ENCODE results near the gene STMN1.

Gene STMN1

GRCh38 chr1:25891606-25892005 lies 14.6 kb downstream of the STMN1 start:
- H3K36me3 ChIP-seq (ENCODE audit: insufficient read depth, insufficient read length, low read length): peaks cover 2% of the 10 kb centered on the region
- peak overlapping the region; percentile 52 for H3K9ac ChIP-seq (ENCODE audit: insufficient read length, low read depth)
- H3K9me3 ChIP-seq (ENCODE audit: insufficient read depth, low read length): no peaks in the 10 kb centered on the region
- H3K4me3 ChIP-seq (ENCODE audit: insufficient read length, low read depth): no peak overlapping the region
- H3K27me3 ChIP-seq (ENCODE audit: insufficient read depth, insufficient read length): no peaks in the 10 kb centered on the region
- peaks cover 13% of the 10 kb centered on the region for H3K4me1 ChIP-seq (ENCODE audit: insufficient read depth, insufficient read length)
- TF ChIP-seq YY1 (IDR thresholded peaks at IDR 0.05; ENCODE audit: insufficient read depth, insufficient read length) (no peak), ZNF274 (IDR thresholded peaks at IDR 0.05; ENCODE audit: low read depth, low read length) (no peak), SUZ12 (IDR thresholded peaks at IDR 0.05; ENCODE audit: extremely low read depth, insufficient read depth, insufficient read length) (no peak)
- no peak for DNase-seq (ENCODE audit: low read depth, low spot score)

DNA sequence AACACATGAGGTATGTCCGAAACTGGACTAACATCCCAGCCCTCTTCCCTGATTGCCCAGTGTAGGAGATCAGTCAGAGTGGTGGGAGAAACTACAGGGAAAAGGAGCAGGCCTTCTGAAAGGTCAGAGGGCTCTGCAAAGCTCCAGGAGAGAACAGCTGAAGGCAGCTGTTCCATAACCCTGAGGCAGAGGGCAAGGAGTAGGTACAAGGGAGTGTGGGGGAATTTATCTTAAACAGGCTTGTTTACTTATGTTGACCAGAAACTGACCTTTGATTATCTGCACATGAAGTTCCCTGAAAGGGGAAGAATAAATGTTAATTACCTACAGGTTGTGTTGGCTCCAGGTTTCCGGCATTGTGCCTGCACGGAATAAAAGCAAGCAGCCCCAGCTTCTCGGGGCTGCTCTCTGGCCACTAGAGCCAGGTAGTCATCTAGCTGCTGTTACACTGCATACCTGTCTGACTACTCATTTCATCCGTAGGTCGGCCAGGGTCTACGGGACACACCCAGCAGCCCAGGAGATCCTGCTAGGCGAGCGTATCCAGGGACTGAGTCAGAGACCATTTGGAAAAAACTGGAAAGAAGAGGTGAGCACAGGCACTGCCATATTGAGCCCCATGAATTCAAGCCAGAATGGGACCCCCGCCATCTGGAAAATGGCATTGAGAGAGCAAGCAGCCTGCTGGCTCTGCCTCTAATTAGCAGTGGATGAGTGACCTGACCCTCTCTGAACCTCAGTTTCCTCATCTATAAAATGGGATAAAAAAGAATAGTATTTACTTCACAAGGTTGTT lies 15.8 kb downstream of the STMN1 start:
- DNase-seq (ENCODE audit: low read depth, low spot score): no peak
- TF ChIP-seq ZNF274 (IDR thresholded peaks at IDR 0.05; ENCODE audit: low read depth, low read length): no peak
- Histone ChIP-seq H3K4me1 (ENCODE audit: insufficient read depth, insufficient read length) (peaks cover 13% of the 10 kb centered on the region), H3K36me3 (ENCODE audit: insufficient read depth, insufficient read length, low read length) (no peaks in the 10 kb centered on the region), H3K9ac (ENCODE audit: insufficient read length, low read depth) (no peak overlapping the region), H3K9me3 (ENCODE audit: insufficient read depth, low read length) (no peaks in the 10 kb centered on the region), H3K27me3 (ENCODE audit: insufficient read depth, insufficient read length) (no peaks in the 10 kb centered on the region), H3K4me3 (ENCODE audit: insufficient read length, low read depth) (no peak overlapping the region)

GRCh38 chr1:25889470-25889869 lies 16.7 kb downstream of the STMN1 start:
- H3K4me1 ChIP-seq (ENCODE audit: insufficient read depth, insufficient read length): peaks cover 13% of the 10 kb centered on the region
- H3K4me3 ChIP-seq (ENCODE audit: insufficient read length, low read depth): no peak overlapping the region
- no peak for DNase-seq (ENCODE audit: low read depth, low spot score)
- H3K9me3 ChIP-seq (ENCODE audit: insufficient read depth, low read length): no peaks in the 10 kb centered on the region
- no peak for TF ChIP-seq YY1 (IDR thresholded peaks at IDR 0.05; ENCODE audit: insufficient read depth, insufficient read length)
- no peak for TF ChIP-seq ZNF274 (IDR thresholded peaks at IDR 0.05; ENCODE audit: low read depth, low read length)
- no peak for TF ChIP-seq SUZ12 (IDR thresholded peaks at IDR 0.05; ENCODE audit: extremely low read depth, insufficient read depth, insufficient read length)
- no peaks in the 10 kb centered on the region for H3K36me3 ChIP-seq (ENCODE audit: insufficient read depth, insufficient read length, low read length)
- no peaks in the 10 kb centered on the region for H3K27me3 ChIP-seq (ENCODE audit: insufficient read depth, insufficient read length)
- no peak overlapping the region for H3K9ac ChIP-seq (ENCODE audit: insufficient read length, low read depth)

- Histone ChIP-seq H3K36me3 (ENCODE audit: insufficient read depth, insufficient read length, low read length) (no peaks in the 10 kb centered on the region), H3K4me1 (ENCODE audit: insufficient read depth, insufficient read length) (peaks cover 13% of the 10 kb centered on the region), H3K4me3 (ENCODE audit: insufficient read length, low read depth) (no peak overlapping the region), H3K9me3 (ENCODE audit: insufficient read depth, low read length) (no peaks in the 10 kb centered on the region), H3K9ac (ENCODE audit: insufficient read length, low read depth) (no peak overlapping the region), H3K27me3 (ENCODE audit: insufficient read depth, insufficient read length) (no peaks in the 10 kb centered on the region)
- no peak for DNase-seq (ENCODE audit: low read depth, low spot score)
- TF ChIP-seq SUZ12 (IDR thresholded peaks at IDR 0.05; ENCODE audit: extremely low read depth, insufficient read depth, insufficient read length) (no peak), YY1 (IDR thresholded peaks at IDR 0.05; ENCODE audit: insufficient read depth, insufficient read length) (no peak), ZNF274 (IDR thresholded peaks at IDR 0.05; ENCODE audit: low read depth, low read length) (no peak)
These were observed 17.7 kb downstream of the STMN1 start for GRCh38 chr1:25888426-25888987.

DNA sequence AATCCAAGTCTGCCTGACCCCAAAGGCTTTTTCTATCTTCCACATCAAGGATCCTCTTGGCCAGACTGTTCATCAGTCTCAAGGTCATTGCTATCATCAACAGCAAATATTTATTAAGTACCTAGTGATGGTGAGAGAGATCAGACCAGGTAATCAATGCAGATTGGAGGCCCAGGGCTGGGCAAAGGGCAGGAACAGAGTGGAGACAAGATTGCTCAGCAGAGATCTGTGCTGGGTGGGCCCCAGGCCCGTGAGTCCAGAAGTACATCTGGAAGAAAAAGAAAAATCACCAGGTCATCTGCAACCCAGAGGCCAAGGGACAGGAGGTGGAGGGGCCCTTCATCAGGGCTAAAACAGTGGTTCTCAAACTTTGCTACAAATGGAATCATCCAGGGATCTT lies 20.6 kb downstream of the STMN1 start:
- Histone ChIP-seq H3K4me3 (ENCODE audit: insufficient read length, low read depth) (no peak overlapping the region), H3K4me1 (ENCODE audit: insufficient read depth, insufficient read length) (peaks cover 16% of the 10 kb centered on the region)
- TF ChIP-seq YY1 (IDR thresholded peaks at IDR 0.05; ENCODE audit: insufficient read depth, insufficient read length) (no peak), ZNF274 (IDR thresholded peaks at IDR 0.05; ENCODE audit: low read depth, low read length) (no peak), SUZ12 (IDR thresholded peaks at IDR 0.05; ENCODE audit: extremely low read depth, insufficient read depth, insufficient read length) (no peak)

DNA sequence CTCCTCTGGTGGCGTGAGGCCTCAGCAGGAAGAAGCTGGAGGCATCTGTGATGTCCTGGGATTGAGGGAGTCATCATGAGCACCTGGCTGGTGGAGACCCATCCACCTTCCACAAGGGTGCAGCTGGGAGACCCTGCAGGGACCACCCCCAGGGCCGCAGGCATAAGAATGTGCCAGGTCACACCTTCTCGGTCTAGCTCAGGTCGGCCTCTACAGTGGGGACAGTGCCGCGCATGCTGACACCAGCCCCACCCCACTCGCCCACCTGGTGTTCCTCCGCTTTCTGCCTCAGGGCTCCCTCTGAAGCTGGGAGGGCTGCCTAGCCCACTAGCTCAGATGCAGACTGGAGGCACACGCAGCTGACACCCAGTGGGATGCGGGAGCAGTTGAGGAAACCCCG lies 25.0 kb downstream of the STMN1 start:
- no peak overlapping the region for H3K4me3 ChIP-seq (ENCODE audit: insufficient read length, low read depth)
- no peaks in the 10 kb centered on the region for H3K9me3 ChIP-seq (ENCODE audit: insufficient read depth, low read length)
- peaks cover 8% of the 10 kb centered on the region for H3K4me1 ChIP-seq (ENCODE audit: insufficient read depth, insufficient read length)
- TF ChIP-seq YY1 (IDR thresholded peaks at IDR 0.05; ENCODE audit: insufficient read depth, insufficient read length) (no peak), ZNF274 (IDR thresholded peaks at IDR 0.05; ENCODE audit: low read depth, low read length) (no peak), SUZ12 (IDR thresholded peaks at IDR 0.05; ENCODE audit: extremely low read depth, insufficient read depth, insufficient read length) (no peak)
- H3K36me3 ChIP-seq (ENCODE audit: insufficient read depth, insufficient read length, low read length): no peaks in the 10 kb centered on the region
- no peak overlapping the region for H3K9ac ChIP-seq (ENCODE audit: insufficient read length, low read depth)
- DNase-seq (ENCODE audit: low read depth, low spot score): no peak
- peaks cover 21% of the 10 kb centered on the region for H3K27me3 ChIP-seq (ENCODE audit: insufficient read depth, insufficient read length)

More for the DNA sequence above, 20.6 kb downstream of the STMN1 start:
- no peaks in the 10 kb centered on the region for H3K9me3 ChIP-seq (ENCODE audit: insufficient read depth, low read length)
- no peaks in the 10 kb centered on the region for H3K27me3 ChIP-seq (ENCODE audit: insufficient read depth, insufficient read length)
- no peak for DNase-seq (ENCODE audit: low read depth, low spot score)
- H3K9ac ChIP-seq (ENCODE audit: insufficient read length, low read depth): no peak overlapping the region
- no peaks in the 10 kb centered on the region for H3K36me3 ChIP-seq (ENCODE audit: insufficient read depth, insufficient read length, low read length)

DNA sequence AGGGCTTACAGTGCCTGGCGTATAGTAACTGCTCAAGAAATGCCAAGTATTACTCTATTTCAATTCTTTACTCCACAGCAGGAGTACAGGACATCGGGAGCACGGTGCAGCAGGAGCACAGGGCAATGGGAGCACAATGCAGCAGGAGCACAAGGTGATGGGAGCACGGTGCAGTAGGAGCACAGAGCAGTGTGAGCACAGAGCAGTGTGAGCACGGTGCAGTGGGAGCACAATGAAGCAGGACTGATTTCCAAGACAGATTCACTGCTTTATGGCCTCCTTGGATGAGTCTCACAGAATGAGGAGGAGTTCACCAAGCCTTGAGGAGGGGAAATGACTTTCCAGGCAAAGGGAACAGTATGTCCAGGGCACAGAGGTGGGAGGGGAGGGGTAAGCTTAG lies 25.7 kb downstream of the STMN1 start:
- peaks cover 8% of the 10 kb centered on the region for H3K4me1 ChIP-seq (ENCODE audit: insufficient read depth, insufficient read length)
- no peaks in the 10 kb centered on the region for H3K9me3 ChIP-seq (ENCODE audit: insufficient read depth, low read length)
- H3K27me3 ChIP-seq (ENCODE audit: insufficient read depth, insufficient read length): peaks cover 21% of the 10 kb centered on the region
- no peaks in the 10 kb centered on the region for H3K36me3 ChIP-seq (ENCODE audit: insufficient read depth, insufficient read length, low read length)
- H3K4me3 ChIP-seq (ENCODE audit: insufficient read length, low read depth): no peak overlapping the region
- TF ChIP-seq ZNF274 (IDR thresholded peaks at IDR 0.05; ENCODE audit: low read depth, low read length) (no peak), SUZ12 (IDR thresholded peaks at IDR 0.05; ENCODE audit: extremely low read depth, insufficient read depth, insufficient read length) (no peak)
- no peak for DNase-seq (ENCODE audit: low read depth, low spot score)
- no peak overlapping the region for H3K9ac ChIP-seq (ENCODE audit: insufficient read length, low read depth)

Measured in NT2/D1 (cell line).